HG03342 (cell line): ENCODE measurements around the gene ASB8.
"Not testable (repeated sequence)": the region's sequence is repeated elsewhere in the genome, so short reads cannot be mapped to it uniquely, and the experiment has no call there.

Experiments used
- ATAC-seq: cut with Tn5 transposase; IDR thresholded peaks from one replicate; pipeline ENCODE4 v1.9.1; 2021; ENCODE audit warnings: mild to moderate bottlenecking, moderate library complexity; ENCODE audit not compliant: unreplicated experiment

Gene ASB8

DNA sequence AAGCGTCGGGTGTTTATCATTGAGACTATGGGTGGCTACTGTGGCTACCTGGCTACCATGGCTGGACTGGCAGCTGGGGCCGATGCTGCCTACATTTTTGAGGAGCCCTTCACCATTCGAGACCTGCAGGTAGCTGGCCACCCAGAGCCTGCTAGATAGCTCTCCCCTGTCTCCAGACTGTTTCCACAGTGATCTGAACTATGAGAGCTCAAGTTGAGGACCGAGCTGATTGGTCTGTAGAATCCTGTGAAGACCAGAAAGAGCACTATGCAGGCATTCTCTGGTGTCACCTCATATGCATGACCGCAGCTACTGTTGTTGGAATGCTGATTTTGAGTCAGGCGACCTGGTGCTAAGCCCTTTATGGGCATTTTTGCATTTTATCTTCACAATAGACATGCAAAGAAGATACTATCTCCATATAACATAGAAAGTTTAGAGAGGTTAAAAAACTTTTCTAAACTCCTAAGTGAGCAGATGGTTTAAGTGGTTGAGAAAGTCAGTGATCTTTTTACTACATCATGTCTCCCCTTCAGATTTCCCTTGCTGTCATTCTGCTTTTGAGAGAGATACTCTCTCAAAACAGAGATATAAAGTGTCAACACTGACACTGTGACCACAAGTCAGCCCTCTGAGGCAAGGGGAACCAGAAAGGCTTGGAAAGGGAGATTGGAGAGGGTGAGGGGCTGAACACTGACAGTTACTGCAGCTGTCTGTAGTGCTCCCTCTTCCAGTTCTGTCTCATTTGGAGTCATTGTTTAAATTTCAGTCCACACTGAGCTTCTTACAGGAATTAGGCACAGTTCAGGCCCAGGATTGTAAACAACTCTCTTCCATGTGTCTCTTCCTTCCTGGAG is 14.3 kb downstream of the ASB8 start:
- ATAC-seq: no peak

DNA sequence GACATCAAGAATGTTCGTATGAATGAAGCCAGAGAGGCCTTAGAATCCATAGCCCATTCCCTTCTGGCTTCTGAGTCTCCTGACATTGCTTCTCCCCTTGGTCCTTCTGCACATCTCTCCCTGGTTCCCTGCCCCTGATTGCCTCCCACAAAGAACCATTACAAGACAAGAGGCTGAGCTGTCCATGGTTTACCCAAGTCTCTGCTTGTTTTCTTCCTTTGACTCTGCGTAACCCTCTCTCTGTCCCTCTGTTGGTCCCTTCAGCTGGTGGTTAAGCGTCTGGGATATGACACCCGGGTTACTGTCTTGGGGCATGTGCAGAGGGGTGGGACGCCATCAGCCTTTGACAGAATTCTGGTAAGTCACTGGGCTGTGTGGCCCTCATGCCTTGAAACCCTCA is 22.3 kb downstream of the ASB8 start:
- no peak for ATAC-seq

DNA sequence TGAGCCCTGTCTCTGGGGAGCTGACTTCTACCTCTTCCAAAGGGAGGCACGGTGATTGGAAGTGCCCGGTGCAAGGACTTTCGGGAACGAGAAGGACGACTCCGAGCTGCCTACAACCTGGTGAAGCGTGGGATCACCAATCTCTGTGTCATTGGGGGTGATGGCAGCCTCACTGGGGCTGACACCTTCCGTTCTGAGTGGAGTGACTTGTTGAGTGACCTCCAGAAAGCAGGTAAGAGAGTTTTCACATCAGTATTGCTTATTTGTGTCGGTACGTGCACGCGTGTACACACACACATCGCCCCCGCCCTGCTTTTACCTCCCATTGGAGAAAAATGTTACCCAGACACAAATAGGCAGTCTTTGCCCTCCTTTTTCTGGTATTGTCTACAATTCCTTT is 24.5 kb downstream of the ASB8 start:
- no peak for ATAC-seq

DNA sequence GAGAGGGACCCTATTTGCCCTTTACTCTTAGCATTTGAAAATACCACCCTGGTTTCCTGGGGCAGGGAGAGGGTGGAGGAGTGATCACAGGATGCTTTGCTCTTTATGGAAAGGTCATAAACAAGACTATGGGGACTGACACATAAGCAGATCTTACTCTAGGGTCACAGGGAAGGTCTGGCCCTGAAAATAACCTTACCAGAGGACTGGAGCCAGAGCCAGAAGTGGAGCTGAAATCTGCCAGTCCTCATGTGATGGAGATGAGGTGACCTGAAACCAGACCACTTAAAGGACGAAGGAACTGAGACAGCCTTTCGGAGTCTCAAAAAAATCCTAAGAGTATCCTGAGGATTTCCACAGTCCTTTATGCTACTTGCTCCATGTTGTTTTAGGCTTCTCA is 25.8 kb downstream of the ASB8 start:
- ATAC-seq: no peak

DNA sequence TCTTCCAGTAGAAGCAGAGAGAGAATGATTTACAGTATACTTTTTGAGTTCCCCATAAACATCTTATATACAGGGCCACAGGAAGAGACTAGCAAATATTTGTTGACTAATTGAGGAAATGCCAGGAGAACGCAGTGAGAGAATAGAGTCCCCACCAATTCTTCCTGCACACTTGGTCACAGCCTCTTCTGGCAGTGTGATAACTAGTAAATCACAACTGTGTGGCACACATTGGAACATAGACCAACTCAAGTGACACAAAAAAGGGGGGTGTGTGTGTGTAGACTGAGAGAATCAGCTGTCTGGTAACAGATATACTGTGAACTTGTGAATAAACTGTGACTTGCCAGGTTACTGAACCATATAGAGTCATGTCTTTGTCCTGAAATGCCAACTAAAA is 27.9 kb downstream of the ASB8 start:
- ATAC-seq: no peak

DNA sequence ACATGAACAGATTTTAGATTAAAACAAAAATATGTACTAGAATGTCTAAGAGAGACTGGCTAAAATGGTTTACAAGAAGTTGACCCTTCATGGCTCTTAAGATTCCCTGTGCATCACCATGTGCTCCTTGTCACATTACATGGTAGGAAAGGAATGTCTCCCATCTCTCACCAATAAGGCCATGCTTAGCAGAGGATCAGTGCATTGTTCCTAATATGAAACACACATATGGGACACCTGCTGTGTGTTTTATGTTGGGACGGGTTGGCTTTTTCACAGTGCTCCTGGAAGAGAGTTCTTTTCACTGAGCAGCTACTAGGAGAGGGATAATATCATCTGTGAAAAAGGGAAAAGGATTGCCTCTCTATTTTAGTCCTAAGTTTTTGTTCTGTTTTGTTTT is 28.5 kb downstream of the ASB8 start:
- ATAC-seq: no peak

DNA sequence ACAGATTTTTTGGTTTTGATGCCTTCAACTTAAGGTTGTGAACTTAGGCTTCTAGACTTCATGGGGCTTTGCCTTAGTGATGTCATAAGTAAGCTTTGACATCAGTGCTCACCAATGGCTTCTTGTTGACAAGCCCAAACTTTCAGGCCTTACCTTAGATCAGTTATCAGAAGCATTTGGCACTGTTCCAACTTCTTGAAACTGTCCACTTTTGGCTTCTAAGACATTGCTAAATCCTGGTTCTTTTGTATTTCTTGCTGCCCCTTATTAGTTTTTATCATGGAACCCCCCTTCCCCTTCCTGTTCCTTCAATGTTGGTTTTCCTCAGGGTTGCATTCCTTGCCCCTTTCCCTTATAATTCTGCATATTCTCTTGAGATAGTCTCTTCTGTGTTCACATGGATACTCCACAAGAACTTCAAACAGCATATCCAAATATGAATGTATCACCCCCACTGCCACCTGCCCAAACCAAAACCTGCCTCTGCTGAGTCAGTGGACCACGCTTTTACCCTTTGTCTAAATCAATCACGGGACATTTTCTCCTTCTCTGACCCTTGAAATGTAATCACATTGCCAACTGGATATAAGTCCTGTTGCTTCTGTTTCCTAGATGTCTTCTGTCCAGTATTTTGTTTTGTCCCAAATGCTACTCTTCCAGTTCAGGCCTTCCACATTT is 30.2 kb downstream of the ASB8 start:
- no peak for ATAC-seq

DNA sequence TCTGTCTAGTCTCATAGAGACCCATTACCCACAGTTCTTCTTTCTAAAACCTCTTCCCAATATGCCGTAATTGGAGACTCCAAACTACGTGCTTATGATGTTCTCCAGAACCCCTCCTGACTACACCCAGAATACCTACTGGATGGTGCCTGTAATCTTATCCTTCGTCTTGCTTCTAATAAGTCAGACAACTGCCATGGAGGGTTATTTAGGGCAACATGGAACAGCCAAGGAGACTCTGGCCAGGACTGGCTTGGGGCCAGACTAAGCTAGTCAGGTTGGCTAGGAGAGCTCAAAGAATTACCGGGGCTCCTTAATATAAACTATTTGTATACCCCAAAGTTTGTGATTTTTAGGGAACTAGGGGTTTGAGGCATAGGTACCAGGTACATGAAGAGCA is 31.3 kb downstream of the ASB8 start:
- ATAC-seq: no peak

DNA sequence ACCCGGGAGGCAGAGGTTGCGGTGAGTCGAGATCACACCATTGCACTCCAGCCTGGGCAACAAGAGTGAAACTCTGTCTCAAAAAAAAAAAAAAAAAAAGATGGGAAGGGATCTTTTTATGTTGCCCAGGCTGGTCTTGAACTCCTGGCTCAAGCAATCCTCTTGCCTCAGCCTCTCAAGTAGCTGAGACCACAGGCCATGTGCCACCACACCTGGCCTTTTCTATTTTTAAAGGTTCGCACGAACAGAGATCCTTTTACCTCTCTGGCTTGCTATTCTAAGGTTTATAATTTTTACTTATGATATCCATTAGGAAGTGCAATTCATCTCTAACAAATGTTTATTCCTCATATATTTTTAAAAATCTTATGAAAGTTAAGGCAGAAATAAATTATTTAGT is 31.8 kb downstream of the ASB8 start:
- ATAC-seq: not testable (repeated sequence)

DNA sequence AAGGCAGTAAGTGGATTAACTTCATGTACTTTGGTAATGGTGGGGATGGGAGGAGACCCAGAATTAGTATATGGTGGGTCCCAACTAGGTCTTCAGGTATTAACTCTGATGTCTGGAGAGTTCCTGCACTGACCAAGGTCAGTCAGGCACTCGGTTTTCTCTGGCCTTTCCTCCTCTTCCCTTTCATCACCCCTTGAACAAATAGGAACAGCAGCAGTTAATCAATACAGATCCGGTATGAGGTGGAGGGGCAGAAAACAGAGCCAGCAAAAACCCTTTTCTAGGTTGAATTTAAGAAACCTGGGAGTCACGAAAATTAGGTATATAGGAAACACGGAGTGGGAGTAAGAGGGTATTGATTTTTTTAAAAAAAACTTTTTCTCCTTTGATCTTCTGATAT is 34.1 kb downstream of the ASB8 start:
- no peak for ATAC-seq

DNA sequence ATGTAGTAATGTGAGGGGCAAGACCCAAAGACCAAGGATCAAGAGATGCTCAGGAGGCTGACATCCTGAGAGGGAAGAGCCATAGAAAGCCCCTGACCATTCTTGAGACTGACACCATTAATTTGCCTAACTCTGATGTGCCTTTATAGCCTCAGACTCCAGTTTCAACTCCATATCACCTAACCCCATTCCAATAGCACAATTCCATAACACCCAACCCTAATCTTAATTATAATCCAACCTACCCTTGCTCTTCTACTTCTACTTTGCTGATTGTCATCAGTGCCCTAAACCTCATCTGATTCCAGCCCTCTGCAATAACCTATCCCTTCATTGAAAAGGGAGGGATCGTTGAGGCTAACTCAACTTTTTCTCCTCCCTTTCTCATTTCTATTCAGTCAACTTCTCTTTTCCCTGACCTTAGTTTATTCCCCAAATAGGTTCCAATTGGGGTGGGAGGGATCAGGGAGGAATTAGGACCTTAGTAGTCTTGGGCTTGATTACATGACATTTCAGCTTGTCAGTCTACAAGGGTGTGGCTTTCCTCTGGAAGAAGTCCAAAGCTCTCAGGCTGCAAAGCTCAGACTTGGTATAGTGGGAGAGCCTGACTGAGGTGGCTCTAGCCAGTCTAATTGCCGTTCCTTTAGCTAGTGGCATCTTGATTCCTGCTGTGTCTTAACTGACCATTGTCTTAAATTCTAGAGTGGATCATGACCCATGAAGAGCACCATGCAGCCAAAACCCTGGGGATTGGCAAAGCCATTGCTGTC is 35.1 kb downstream of the ASB8 start:
- ATAC-seq: no peak

DNA sequence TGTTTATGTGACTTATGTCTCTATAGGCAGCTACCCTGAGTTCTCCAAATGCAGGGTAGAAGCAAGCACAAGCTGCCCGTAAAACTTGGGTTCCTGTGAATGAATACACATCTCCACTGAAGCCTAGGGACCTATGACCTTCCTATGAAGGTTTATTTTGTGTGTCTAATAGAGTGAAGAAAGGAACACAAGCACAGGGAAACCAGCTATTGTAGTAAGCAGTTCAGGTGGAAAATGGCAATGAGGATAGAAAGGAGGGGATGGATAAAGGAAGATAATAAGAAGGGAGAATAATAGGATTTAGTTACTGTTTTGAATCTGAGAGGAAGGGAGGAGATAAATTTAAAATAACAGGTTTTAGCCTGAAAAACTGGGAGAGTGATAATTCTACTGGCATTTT is 35.8 kb downstream of the ASB8 start:
- no peak for ATAC-seq

DNA sequence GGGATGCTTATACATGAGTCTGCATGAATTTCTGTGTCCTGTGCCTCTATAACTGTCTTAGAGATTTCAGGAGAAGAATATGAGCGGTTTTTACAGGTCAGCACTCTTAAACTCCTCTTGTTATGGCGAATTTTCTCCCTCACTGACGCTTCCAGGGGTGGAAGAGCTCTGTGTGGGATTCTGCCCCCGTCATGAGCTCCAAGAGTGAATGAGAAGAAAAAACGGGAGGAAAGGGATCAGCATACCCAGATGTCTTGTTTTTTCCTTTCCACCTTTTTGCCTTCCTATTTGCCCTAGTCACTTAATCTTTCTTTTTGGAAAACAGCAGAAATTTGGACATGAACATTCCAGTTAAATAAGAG is 37.5 kb downstream of the ASB8 start:
- ATAC-seq: no peak

DNA sequence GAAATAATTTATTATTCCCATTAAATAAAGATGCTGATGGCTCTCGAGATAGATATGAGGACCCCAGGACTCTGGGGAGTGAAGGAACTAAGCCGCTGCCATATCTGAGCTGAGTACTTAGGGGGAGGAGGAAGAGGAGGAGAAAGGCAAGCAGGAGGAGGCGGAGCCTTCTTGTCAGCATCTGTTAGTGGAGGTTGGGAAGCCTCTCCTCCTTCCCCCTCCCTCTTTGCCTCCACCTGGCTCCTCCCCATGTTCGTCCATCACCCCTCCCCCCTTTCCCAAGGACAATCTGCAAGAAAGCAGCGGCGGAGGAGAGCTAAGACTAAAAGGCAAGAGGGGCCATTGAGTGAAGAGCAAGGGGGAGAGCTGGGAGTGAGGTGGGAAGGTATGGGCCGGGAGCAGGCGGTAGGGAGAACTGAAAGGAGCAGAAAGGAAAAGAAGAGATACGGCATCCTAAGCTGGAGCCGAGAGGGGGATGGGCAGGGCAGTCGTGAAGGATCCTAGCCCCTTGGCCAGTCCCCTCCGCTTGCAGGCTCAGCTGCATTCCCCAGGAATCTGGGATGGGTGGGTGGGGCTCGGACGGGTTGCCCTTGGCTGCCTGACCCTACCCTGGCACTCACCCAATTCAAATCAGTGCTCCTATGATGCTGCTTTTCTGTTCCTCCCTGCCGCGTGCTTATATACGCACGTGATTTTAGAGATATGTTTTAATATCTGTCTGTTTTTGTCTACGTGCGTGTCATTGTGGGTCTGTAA is 38.1 kb downstream of the ASB8 start, which contains the start of gene PFKM:
Gene PFKM, plus strand, starts transcription at position 287 of the 756 bp plus-strand sequence. CDS start 3,411 bp downstream, outside the sequence.
- peak; percentile 100 for ATAC-seq

DNA sequence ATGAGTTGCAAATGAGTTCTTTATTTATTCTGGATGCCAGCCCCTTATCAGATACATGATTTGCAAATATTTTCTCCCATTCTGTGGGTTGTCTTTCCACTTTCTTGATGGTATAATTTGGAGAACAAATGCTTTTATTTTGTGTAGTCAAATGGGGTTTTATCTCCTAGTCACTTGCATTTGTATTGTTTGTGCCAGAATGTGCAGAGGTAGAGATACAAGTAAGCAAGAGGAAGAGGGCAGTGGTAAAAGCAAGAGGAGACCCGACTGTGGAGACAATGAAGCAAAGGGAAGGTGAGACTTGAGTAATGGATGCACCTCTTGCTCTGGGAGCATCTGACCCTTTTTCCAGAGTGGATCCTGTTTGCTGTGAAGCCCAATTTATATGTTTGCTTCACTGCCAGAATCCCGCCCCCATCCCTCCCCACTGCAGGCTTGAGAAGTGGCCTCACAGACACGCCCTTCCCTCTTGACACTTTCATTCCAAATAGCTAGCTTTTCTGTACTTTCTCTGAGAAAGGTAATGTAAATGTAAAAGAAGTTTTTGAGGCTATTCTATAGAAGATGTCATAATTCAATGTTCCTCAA is 38.9 kb downstream of the ASB8 start:
- ATAC-seq: no peak

DNA sequence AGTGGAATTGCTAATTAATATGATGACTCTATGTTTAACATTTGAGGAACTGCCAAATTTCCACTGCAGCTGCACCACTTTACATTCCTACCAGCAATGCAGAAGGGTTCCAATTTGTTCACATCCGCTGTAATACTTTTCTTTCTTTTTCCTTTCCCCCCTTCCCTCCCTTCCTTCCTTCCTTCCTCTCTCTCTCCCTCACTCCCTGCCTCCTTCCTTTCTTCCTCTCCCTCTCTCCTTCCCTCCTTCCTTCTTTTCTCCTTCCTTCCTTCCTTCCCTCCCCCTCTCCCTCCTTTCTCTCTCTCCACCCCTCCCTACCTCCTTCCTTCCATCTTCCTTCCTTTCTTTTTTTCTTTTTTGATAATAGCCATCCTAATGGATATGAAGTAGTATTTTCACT is 41.4 kb downstream of the ASB8 start:
- no peak for ATAC-seq

DNA sequence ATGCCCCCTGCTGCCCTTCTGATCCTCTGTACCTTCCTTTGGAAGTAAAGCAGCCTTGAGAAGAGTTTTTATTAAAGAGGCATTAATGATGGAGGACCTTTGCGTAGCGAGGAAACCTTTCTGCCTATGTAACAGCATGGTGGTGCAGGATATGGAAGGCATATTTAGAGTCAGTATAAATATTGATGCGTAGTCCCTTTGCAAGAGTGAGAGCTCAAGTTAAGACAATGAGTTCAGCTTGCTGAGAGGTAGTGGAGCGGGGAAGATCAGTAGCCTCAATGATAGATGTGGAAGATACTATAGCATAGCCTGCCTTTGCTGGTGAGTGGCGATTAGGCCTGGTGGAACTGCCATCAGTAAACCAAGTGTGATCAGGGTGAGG is 46.0 kb downstream of the ASB8 start:
- not testable (repeated sequence) for ATAC-seq

DNA sequence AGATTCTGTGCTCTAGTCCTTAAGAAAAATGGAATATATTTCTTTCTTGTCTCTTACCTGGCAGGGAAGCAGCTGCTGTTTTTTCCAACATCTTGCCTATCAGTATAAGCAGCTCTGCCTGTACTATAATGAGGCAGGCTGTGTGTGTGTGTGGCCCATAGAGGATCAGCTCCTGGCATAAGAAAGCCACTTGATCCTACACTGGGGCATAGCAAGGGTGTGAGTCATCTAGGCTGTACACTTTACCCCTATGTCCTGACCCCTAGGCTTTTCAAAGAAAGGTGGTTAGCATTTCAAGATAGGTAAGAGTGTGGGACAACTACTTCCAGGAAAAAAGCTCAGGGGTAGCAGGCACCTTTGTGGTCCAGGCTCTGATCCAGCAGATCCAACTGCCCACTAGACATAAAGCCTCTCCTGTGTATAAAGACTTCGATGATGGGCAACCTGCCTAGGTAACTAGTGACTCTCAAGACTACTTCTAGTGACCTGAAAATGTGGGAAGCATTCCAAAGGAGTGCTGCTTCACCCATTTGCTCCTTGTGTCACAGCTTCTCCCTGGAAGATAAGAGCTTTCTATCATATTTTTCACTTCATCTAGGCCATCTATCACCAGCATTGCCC is 46.5 kb downstream of the ASB8 start:
- ATAC-seq: no peak

DNA sequence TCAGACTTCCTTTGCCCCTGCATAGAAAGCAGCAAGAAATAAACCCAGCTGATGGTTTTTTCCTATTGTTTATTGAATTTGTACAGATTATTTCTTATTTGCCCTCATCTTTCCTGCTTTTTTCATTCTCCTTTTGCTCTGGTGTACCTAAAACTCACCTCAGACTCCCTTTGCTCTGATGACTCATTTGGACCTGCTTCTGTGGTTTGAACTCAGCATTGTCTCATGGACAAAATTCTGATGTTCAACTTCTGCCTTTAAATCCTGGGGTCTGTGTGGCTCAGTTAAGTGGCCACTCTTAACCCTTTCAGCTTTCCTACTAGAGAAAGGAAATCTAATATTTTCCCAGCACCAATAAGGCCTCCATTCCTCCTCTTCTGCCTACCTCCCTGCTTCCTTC is 47.9 kb downstream of the ASB8 start:
- ATAC-seq: no peak
